Measurements from ENCODE around the gene NKAIN2. TPM values are rescaled to one million over a fixed set of nuclear protein-coding genes. Genes with fewer than 3 reads are reported as not detected.

The NKAIN2 gene
- total RNA-seq, 2 donors from 2014 or later, result 0.29 TPM; not detected in 1

DNA sequence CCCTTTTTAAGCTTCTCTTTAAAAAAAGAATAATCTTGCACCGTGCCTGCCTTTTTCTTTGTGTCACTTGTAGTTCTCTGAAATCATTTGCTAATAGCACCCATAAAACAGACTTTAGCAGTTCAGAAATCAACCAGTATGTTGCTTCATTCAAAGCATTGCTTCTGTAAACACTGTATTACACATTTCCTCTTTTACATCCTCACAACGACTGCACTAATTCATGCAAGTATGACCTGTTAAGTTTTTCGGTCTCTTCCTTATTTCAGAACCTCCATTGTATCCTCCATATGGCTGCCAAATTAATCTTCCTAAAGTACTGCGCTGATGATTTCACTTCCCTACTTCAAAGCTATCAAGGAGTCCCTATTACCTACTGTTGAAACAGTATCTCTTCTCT lies 1015.7 kb downstream of the NKAIN2 start:
- Histone ChIP-seq H3K4me1 (ENCODE audit: control insufficient read depth, insufficient read depth, low read length) (no peaks in the 10 kb centered on the region), H3K36me3 (ENCODE audit: control insufficient read depth, insufficient read depth, low read length) (no peaks in the 10 kb centered on the region), H3K27ac (ENCODE audit: low read depth, low read length) (no peak overlapping the region), H3K4me3 (ENCODE audit: low read length) (no peak overlapping the region), H3K27me3 (ENCODE audit: control insufficient read depth, insufficient read depth, low read length, poor library complexity, severe bottlenecking) (no peaks in the 10 kb centered on the region), H3K9me3 (ENCODE audit: control insufficient read depth, low read length) (peaks cover 5% of the 10 kb centered on the region), H3K9ac (ENCODE audit: extremely low read depth, low read length, poor library complexity, severe bottlenecking) (no peak overlapping the region)
- 90 to 100% methylated on average over 4 of the region's 4 CpGs for WGBS, 2 experiments (ENCODE audit: insufficient coverage in 1 of 2, insufficient read length in 1 of 2)
- peaks cover 14% of the 10 kb centered on the region for H3K27me3 Mint-ChIP-seq (ENCODE audit: insufficient read depth)
- peaks cover 5% of the 10 kb centered on the region for H3K9me3 Mint-ChIP-seq
- no peak for DNase-seq
- no peak overlapping the region for H3K4me3 Mint-ChIP-seq
- no peaks in the 10 kb centered on the region for H3K4me1 Mint-ChIP-seq
- no peak for TF ChIP-seq CTCF (conservative IDR thresholded peaks at IDR 0.05)
- no peak overlapping the region for H3K27ac Mint-ChIP-seq
- no peaks in the 10 kb centered on the region for H3K36me3 Mint-ChIP-seq (ENCODE audit: low read depth)

DNA sequence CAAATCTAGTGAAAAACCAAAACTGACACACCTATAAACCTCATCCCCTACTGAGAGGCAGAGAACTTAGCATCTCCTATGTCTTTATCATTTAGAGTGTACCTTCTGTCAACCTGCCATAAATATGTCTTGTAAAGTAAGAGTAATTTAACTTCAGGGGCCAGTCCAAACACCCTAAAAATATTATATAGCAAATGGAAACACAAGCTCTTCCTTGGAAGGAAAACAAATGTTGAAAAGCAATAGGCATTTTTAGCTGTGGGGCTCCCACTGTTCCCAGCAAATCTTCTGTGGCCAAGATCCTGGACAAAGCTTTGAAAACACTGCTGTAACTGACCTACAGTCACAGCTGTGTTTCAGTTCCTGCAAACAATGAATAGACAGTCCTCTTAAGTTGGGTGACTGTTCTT lies 1018.5 kb downstream of the NKAIN2 start:
- H3K36me3 Mint-ChIP-seq (ENCODE audit: low read depth), result no peaks in the 10 kb centered on the region
- H3K27me3 Mint-ChIP-seq (ENCODE audit: insufficient read depth), result peaks cover 15% of the 10 kb centered on the region
- DNase-seq, result no peak

DNA sequence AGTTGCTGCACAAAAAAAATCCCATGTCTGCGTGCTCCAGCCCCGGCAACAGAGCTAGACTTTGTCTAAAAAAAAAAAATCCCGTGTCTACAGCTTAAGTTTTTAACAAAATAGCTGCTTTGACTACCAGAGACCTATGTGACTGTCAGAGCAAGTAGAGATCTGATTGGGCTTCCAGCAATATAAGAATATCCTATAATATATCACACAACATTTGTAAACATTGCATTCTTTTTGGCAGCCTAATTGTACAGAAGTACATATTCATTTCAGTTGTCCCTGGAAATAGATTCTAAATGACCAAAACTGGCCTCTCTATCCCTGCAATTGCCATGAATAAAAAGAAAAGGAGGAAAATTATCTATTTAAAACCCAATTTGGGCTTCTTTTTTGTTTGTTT lies 1019.1 kb downstream of the NKAIN2 start:
- no peak overlapping the region for H3K27ac Mint-ChIP-seq
- Histone ChIP-seq H3K36me3 (ENCODE audit: control insufficient read depth, insufficient read depth, low read length) (no peaks in the 10 kb centered on the region), H3K9ac (ENCODE audit: extremely low read depth, low read length, poor library complexity, severe bottlenecking) (no peak overlapping the region), H3K27ac (ENCODE audit: low read depth, low read length) (no peak overlapping the region), H3K4me1 (ENCODE audit: control insufficient read depth, insufficient read depth, low read length) (no peaks in the 10 kb centered on the region), H3K9me3 (ENCODE audit: control insufficient read depth, low read length) (peaks cover 5% of the 10 kb centered on the region), H3K4me3 (ENCODE audit: low read length) (no peak overlapping the region), H3K27me3 (ENCODE audit: control insufficient read depth, insufficient read depth, low read length, poor library complexity, severe bottlenecking) (no peaks in the 10 kb centered on the region)
- DNase-seq, result no peak
- H3K4me1 Mint-ChIP-seq, result no peaks in the 10 kb centered on the region
- TF ChIP-seq CTCF (conservative IDR thresholded peaks at IDR 0.05), result no peak
- peaks cover 15% of the 10 kb centered on the region for H3K27me3 Mint-ChIP-seq (ENCODE audit: insufficient read depth)
- peaks cover 5% of the 10 kb centered on the region for H3K9me3 Mint-ChIP-seq
- WGBS, 2 experiments (ENCODE audit: insufficient coverage in 1 of 2, insufficient read length in 1 of 2), result 93 to 100% methylated on average over 2 to 3 of the region's 3 CpGs
- H3K36me3 Mint-ChIP-seq (ENCODE audit: low read depth), result no peaks in the 10 kb centered on the region
- no peak overlapping the region for H3K4me3 Mint-ChIP-seq

More for the DNA sequence above, 1018.5 kb downstream of the NKAIN2 start:
- H3K4me1 Mint-ChIP-seq, result no peaks in the 10 kb centered on the region
- no peaks in the 10 kb centered on the region for H3K4me1 ChIP-seq (ENCODE audit: control insufficient read depth, insufficient read depth, low read length)
- H3K27me3 ChIP-seq (ENCODE audit: control insufficient read depth, insufficient read depth, low read length, poor library complexity, severe bottlenecking), result no peaks in the 10 kb centered on the region
- no peak overlapping the region for H3K27ac ChIP-seq (ENCODE audit: low read depth, low read length)
- TF ChIP-seq CTCF (conservative IDR thresholded peaks at IDR 0.05), result no peak
- H3K9me3 ChIP-seq (ENCODE audit: control insufficient read depth, low read length), result peaks cover 5% of the 10 kb centered on the region
- H3K27ac Mint-ChIP-seq, result no peak overlapping the region
- H3K9ac ChIP-seq (ENCODE audit: extremely low read depth, low read length, poor library complexity, severe bottlenecking), result no peak overlapping the region
- no peak overlapping the region for H3K4me3 Mint-ChIP-seq
- H3K9me3 Mint-ChIP-seq, result peaks cover 5% of the 10 kb centered on the region
- no peaks in the 10 kb centered on the region for H3K36me3 ChIP-seq (ENCODE audit: control insufficient read depth, insufficient read depth, low read length)
- no peak overlapping the region for H3K4me3 ChIP-seq (ENCODE audit: low read length)
